ENCODE measurements around the gene DZIP1. TPM values are rescaled to one million over a fixed set of nuclear protein-coding genes. Genes with fewer than 3 reads are reported as not detected.

Gene DZIP1
- 18.1 and 21.7 TPM in 2 replicates for total RNA-seq

GRCh38 chr13:95644601-95645052 lies at the start of gene DZIP1:
DZIP1 (minus strand) TSS chr13:95644706; CDS start chr13:95642029, 2,677 bp downstream.

GRCh38 chr13:95676762-95677563 lies 32.5 kb upstream of the DZIP1 start, which contains the start of gene DNAJC3:
DNAJC3 (plus strand) TSS chr13:95677139; CDS start chr13:95677256, 117 bp downstream.

DNA sequence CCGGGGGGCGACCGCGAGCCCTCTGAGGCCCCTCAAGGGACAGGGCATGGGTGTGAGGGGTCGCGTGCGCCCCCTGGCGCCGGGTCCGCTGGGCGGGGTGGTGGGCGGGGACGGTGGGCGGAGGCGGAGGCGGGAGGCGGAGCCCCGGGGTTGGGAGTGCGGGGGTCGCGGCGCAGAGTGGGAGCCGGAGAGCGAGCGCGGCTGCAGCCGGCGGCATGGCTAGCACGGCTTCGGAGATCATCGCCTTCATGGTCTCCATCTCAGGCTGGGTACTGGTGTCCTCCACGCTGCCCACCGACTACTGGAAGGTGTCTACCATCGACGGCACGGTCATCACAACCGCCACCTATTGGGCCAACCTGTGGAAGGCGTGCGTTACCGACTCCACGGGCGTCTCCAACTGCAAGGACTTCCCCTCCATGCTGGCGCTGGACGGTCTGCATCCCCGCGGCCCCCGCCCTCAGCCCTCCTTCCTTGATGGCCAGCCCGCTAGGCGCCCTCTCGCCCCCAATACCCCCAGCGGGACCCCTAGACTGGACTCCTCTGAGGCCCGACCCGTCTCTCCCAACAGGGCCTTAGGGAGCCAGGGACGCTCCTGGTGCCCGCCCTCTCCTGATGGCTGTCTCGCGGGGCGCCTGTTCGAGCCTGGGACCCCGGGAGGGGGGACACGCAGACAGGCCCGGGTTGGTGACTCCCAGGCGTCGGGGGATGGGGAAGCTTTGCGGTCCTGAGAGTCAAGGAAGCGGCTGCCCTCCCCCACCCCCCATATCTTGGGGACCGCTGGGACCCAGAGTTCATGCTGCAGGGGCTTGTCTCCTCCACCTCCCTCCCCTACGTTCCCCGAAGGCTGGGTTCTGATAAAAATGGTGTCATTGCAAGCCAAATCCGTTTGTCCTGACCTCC lies 91.7 kb downstream of the DZIP1 start, which contains the start of gene CLDN10:
Gene CLDN10 (plus strand): TSS at position 182 of the 903 bp plus-strand sequence. CDS start 34 bp downstream, at position 216.

Other genes with a start within 250 kb of the DZIP1 start
- 2.1 TPM in 1 of 2 replicates, not detected in the other for gene CLDN10, start 92.0 kb downstream of the DZIP1 start, total RNA-seq
- 39.5 and 61.4 TPM in 2 replicates for gene DNAJC3, start 32.4 kb upstream of the DZIP1 start, total RNA-seq

Measured in cardiac atrium fibroblast (primary cell).